Activated effector memory CD4-positive, alpha-beta T cell treated with Interleukin-2 at 50 U/mL for 16 hours (primary cell): ENCODE results near the gene RUSF1.
"Not testable (repeated sequence)": the region's sequence is repeated elsewhere in the genome, so short reads cannot be mapped to it uniquely, and the experiment has no call there.

Experiments used
- DNase-seq: peaks from one replicate; pipeline ENCODE4 v3.0.0-alpha.2; 2020

Gene RUSF1

DNA sequence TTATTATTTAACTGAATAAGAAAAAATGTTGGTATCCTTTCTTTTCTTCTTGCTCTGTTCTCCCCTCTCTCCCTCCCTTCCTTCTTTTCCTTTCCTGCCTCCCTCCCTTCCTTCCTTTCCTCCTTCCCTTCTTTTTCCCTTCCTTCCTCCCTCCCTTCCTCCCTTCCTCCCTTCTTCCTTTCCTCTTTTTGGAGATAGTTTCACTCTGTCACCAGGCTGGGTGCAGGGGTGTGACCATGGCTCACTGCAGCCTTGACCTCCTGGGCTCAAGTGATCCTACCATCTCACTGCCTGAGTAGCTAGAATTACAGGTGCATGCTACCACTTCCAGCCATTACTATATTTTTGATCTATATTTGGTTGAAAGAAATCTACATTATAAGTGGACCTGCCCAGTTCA lies 5.7 kb upstream of the RUSF1 start:
- DNase-seq = no peak

DNA sequence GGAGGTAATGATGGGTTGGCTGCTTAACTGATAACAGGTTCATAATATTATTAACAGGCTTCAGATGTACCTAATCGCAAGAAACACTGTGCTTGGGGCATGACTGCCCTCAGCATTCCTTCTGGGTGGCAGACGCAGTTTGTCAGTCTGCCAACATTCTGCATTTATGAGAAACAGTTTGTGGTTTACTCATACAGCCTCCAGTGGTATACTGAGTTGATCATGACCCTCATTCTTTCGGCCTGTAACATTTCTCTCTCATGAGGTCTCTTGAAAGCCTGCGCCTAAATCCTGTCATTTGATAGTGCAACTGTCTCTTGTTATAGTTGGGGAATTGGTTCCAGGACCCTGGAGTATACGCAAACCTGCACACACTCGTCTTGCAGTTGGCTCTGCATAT lies 4.9 kb upstream of the RUSF1 start:
- DNase-seq = no peak

DNA sequence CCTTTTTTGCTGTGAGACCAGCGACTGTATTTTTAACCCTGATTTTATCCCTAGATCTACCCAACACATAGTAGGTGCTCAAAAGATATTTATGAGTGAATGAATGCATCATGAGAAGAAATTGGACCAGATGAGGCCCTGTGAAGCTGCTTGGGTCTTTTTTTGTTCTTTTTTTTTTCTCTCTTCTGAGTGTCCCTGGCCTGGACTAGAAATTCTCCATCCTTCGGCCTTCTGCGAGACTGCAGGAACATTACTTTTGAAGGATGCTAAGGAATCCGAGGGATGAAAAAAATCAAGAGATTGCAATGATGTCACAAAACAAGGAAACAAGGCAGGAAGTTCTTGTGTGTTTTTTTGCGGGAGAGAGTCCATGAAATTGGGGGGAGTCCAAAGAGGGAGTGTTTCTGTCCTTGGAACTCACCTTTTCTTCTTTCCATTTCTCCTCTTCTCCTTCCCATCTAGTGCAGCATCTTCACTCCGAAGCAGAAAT lies 560 bp upstream of the RUSF1 start:
- DNase-seq = no peak

DNA sequence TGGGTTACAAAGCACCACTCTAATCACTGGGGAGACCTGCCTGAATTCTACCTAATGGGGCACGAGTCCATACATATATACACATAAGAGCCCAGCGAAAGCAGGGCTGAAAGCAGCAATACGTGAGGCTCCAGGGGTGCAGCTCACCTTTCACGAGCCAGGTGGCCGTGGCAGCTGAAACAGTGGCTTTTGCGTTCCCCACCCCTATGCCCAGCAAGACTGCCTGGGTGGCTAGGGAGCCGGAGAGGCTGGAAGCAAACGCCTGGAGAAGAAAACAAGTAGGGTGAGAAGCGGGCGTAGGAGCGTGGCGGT lies 618 bp downstream of the RUSF1 start:
- DNase-seq = no peak

DNA sequence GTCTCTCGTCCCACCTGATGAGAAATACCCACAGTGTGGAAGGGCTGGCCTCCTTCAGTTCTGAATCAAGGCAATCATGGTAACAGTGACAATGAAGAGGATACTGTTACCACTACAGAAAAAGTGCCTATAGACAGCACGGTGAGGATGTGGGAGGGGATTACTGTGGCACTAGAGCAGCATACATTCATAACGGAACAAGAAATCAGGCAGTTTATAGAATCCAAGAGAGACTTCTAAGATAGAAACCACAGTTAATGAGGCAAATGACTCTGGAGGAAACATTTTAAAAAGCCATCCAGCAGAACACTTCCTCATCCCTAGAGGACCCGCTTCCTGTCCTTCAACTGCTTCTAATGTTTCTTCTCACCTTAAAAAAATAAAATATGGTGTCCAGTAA lies 2.7 kb downstream of the RUSF1 start:
- no peak for DNase-seq

DNA sequence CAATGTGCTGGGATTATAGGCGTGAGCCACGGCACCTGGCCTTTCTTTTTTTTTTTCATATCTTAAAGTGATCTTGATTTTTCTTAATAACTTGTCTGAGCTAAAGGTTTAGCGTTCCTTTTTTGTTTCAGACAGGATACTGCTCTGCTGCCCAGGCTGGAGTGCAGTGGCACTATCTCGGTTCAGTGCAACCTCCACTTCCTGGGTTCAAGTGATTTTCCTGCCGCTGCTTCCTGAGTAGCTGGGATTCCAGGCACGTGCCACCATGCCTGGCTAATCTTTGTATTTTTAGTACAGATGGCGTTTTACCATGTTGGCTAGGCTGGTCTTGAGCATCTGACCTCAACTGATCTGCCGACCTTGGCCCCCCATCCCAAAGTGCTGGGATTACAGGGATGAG lies 4.0 kb downstream of the RUSF1 start:
- no peak for DNase-seq

DNA sequence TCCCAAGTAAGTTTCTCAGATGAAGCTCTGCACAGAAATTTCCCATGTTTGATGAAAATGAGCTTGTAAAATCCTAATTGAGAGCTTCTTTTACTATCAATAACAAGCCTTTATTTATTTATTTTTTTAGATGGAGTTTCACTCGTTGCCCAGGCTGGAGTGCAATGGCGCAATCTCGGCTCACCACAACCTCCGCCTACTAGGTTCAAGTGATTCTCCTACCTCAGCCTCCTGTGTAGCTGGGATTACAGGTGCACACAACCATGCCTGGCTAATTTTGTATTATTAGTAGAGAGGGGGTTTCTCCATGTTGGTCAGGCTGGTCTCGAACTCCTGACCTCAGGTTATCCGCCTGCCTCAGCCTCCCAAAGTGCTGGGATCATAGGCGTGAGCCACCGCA lies 4.6 kb downstream of the RUSF1 start:
- not testable (repeated sequence) for DNase-seq

DNA sequence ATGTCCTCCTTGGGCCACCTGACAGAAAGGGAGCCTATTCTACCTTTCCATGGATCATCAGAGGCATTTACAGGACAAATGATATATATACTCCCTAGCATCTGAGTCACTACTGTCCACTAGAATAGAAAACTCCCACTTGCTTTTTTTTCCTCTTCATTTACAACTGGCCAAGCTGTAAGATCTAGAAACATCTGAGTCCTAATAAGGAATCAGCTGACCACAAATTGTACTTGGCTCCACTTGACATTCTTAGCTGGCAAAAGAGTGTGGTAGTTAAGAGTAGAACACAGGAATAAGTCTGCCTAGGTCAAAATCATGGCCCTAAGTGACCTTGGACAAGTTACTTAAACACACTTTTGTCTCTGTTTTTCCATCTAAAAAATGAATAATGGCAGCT lies 5.2 kb downstream of the RUSF1 start:
- no peak for DNase-seq

DNA sequence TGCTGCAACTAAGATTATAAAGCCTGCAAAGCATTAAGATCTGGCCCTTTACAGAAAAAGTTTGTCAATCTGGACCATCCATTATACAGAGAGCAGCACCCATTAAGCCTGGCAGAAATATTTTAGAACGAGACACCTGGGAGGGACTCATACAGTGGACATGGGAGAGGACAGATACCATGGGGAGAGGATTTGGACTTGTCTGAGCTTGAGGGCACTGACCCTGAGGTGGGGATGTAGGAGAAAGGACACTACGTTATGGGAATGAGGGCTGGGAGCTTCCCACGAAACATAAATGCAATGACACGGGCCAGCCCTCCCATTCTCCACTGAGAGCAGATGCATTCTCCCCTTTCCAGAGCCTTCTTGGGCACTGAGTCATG lies 6.2 kb downstream of the RUSF1 start:
- no peak for DNase-seq

DNA sequence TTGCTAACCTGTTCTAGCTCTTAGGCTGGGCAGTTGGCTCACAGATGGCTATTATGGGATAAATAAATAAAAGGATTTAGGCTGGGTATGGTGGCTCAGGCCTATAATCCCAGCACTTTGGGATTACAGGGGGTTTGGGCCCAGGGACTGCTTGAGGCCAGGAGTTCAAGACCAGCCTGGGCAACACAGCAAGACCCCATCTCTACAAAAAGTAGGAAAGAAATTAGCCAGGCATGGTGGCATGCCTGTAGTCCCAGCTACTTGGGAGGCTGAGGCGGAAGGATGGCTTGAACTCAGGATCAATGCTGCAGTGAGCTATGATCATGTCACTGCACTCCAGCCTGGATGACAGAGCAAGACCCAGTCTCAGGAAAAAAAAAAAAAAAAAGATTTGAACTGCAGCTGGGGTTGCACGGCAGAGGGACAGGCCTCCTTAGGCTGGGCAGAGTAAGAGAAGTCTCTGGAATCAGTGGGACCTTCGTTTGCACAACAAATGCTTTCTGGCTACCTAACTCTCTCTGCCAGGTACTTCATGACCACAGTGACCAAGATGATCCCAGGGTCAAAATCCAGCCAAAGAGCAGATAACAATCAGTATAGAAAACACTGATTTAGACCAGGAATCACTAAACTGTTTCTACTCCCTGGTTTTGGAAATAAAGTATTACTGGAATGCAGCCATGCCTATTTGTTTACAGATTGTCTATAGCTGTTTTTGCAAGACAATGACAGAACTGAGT lies 6.8 kb downstream of the RUSF1 start:
- DNase-seq = no peak

DNA sequence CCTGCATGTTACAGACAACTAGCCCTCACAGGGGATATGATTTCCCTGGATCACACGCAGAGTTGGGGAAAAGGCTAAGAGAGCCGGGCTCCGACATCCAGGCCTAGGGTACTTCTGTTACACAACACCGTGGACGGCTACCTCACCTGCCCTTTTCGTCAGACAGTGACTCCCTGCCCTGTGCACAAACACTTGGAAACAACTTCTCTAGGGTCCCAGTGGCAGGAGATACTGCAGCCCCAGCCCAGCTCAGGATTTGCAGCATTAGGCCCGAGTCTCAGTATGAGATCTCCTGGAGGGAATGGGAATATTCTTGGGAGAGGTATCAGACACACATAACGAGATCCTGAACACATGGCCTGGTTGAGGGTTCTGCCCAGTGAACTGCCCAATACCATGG lies 8.3 kb downstream of the RUSF1 start:
- no peak for DNase-seq

DNA sequence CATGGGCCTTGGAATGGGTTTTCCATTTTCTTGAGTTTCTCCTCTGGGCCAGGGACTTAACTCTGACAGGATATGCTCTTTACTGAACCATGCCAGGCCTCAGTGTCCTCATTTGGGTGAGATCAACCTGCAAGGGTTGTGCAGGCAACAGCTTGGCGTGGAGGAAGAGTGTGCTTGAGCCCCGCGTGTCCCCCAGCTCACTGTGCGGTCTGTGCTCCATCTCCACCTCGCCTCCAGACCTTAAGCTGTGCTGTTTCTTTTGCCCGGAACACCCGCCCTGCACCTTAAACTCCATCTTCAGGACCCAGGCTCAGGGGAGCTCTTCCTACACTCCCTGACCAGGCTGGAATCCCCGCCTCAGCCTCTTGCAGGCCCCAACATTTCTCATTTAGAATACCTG lies 9.7 kb downstream of the RUSF1 start:
- no peak for DNase-seq

DNA sequence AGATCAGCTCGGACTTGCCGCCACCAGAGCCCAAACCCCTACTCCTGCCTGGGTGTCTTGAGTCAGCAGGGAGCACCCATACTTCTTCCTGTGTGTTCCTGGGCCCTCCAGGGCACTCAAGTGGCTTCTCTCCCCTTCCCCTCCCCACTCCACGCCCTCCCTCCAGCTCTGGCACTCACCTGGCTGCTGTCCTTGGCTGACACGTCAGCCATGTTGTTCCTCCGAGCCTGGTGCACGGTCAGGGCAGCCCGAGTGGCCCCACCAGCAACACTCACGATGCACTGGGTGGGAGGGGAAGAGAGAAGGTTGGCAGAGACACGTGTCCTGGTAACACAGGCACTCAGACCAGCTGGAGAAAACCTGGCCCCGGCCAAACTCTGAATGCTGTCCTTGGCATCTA lies 11.5 kb downstream of the RUSF1 start:
- DNase-seq = no peak

DNA sequence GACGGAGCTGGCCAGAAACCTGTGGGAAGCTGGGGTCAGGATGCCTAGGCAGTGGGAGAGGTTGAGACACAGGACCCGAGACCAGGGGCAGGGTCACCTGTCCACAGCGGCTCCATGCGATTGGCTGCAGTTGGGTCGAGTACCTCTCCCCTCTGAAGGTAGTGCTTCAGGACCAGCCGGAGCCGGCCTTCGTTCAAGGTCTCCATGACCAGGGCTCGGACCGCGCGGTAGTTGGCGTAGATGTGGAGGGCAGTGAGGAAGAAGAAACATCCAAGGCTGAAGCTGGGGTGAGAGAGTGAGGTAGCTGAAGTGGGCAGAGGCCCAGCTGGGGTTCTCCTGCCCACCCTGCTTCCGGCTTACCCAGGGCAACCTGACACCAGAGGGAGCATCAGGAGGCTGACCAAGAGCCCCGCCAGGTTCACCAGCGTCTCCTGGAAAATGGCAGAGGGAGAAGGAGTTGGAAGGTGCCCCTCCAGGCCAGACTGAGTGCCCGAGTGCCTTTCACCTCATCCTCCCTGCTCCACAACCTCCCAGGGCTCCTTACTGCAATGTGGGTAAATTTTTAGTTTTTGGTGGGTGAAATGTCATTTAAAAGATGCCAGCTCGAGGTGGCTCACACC lies 14.6 kb downstream of the RUSF1 start:
- DNase-seq = no peak

DNA sequence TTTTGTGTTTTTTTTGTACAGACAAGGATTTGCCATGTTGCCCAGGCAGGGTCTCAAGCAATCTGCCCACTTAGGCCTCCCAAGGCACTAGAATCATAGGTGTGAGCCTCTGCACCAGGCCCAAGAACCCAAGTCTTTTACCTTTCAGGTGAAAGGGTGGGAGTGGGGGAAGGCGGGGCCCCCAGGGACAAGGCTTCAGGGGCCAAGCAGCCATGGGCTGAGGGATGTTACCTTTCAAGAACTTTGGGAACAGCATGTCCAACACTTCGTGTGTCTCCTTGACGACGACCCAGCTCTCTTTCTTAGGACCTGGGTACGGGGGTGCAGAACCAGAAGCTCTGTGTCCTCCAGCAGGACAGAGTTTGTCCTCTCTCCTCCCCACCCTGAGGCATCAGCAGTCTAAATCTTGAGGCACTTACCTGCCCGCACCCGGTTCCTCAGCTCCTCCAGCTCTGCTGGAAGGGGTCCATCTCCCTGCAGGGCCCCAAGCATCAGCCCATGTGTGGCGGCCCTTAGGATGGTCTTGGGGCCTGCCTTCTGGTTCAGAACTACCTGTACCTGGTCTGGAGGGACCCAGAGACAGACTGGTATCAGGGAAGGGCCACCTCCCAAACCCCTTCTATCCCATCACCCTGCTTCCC lies 16.3 kb downstream of the RUSF1 start:
- DNase-seq = no peak

DNA sequence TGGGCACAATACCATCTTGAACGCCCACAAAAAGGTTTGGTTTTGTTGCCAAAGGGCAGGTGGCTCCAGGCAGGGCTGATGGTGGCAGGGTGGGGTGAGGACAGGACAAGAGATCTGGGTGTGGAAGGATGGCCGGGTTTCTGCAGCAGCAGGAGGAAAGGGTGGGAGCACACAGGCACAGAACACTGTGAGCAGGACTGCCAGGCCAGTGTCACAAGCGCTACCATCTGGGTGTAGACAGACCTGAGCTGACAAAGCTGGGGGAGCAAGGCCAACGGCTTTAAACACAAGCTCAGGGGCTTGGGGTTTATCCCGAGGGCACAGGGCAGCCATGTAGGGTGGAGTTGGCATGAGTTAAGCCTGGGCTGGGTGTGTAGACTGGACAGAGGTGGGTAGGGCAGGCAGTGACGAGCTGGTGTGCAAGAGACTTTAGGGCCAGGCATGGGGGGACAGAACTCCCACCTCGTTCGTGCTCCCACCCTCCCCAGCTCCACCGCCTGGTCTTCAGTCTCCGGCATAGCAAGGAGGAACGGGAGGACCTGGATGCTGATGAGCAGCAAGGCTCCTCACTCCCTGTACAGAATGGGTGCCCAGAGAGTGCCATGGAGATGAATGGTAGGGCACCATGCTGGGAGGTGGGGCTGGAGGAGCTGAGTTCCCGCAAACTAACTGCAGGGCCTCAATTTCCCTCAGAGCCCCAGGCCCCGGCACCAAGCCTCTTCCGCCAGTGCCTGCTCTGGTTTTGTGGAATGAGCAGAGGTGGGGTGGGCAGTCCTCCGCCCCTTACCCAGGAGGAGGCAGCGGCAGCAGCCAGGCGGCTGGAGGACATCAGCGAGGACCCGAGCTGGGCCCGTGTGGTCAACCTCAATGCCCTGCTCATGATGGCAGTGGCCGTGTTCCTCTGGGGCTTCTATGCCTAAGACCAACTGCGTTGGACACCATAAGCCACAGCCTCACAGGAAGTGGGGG lies 18.3 kb downstream of the RUSF1 start:
- DNase-seq = no peak

DNA sequence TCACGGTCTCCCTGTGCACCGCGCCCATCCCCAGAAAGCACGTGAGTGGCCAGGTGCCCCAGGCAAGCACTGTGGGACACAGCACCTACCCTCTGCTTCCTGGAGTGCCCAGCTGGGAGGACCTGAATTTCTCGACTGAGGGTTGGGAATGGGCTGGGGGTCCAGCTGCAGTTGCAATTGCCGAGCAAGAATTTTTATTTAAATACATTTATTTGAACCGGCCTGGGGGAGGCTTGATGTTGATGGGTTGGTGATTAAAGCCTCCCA lies 19.0 kb downstream of the RUSF1 start:
- no peak for DNase-seq

DNA sequence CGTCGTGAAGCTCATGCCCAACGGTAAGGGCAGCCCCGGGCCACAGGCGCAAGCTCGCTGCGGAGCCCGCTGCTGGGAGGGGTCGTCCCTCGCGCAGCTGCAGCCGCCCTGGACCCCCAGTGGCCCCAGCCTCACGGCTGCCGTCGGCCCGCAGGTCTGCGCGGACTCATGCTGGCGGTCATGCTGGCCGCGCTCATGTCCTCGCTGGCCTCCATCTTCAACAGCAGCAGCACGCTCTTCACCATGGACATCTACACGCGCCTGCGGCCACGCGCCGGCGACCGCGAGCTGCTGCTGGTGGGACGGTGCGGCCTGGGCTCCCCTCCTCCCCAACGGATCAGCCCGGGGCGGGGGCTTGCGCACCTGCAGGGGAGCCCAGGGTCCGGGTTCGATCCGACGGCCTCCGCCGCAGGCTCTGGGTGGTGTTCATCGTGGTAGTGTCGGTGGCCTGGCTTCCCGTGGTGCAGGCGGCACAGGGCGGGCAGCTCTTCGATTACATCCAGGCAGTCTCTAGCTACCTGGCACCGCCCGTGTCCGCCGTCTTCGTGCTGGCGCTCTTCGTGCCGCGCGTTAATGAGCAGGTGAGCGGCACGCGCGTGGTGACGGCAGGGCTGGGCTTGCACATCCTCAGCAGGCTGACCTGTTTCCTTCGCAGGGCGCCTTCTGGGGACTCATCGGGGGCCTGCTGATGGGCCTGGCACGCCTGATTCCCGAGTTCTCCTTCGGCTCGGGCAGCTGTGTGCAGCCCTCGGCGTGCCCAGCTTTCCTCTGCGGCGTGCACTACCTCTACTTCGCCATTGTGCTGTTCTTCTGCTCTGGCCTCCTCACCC lies 19.5 kb downstream of the RUSF1 start:
- DNase-seq = no peak

DNA sequence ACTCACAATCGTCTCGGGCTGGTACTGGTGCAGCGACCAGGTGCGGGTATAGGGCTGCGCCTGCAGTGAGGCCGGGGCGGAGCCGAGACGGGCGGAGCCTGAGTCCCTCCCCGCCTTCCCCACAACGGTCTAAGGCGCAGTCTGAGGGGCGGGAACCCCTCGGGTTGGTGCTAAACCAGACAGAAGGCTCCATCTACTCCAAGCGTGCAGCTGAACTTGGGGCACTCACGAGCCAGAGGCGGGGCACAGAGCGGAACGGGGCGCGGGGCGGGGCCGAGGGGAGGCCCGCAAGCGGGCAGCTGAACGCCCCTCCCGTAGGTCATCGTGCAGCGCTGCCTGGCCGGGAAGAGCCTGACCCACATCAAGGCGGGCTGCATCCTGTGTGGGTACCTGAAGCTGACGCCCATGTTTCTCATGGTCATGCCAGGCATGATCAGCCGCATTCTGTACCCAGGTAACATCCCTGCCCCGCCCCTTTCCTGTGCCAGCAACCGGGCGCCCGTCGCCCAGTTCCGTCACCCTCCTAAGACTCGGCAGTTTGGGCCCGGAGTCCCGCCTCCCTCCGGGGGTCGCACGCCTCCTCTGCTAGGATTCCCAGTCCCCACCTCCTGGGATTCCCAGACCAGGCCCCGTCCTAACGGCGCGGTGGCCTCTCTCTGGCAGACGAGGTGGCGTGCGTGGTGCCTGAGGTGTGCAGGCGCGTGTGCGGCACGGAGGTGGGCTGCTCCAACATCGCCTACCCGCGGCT lies 20.3 kb downstream of the RUSF1 start:
- DNase-seq = peak; percentile 73

DNA sequence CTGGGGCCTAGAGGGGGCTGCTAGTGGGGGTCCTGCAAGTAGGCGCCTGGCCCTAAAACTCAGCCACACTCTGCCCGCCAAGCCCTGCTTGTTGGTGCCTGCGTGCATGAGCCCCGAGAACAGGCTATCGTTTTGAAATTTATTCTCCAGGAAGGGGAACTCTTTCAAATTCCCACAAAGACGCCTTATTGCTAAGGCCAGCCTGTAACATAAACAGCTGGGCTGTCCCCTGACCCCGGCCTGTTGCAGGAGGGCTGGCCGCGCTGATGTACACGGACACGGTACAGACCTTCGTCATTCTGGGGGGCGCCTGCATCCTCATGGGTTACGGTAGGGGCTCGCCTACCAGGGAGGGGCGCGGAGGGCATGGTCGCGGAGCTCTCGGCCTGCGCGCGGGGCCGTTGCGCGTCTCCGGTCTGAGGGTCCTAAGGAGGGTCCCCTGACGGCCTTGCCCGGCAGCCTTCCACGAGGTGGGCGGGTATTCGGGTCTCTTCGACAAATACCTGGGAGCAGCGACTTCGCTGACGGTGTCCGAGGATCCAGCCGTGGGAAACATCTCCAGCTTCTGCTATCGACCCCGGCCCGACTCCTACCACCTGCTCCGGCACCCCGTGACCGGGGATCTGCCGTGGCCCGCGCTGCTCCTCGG lies 21.0 kb downstream of the RUSF1 start:
- no peak for DNase-seq

DNA sequence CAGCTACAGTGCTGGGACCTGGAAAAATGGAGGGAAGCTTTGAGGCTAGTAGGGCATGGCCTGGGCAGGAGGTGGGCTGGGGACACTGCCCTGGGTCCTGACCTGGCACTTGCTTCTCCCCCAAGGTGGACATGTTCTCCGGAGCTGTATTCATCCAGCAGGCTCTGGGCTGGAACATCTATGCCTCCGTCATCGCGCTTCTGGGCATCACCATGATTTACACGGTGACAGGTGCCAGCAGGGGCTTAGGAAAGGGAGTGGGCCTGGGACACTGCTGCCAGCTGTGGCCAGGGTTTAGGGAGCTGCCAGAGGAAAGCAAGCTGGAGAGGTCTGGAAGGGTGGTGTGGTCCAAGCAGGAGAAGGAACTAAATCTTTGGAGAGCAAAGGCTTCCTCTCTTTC lies 22.1 kb downstream of the RUSF1 start:
- no peak for DNase-seq
